Choroid plexus epithelial cell (primary cell): ENCODE measurements around the gene CD247.

ENCODE experiments used
- DNase-seq: peaks from one replicate; pipeline ENCODE4 v3.0.0-alpha.2; 2010; ENCODE audit warnings: low read depth
- H3K4me3 ChIP-seq: 2 replicates; pipeline ENCODE4 v1.5.1; 2011; ENCODE audit warnings: low read depth, mild to moderate bottlenecking, control low read depth, low read length, moderate library complexity
- CTCF ChIP-seq: conservative IDR thresholded peaks from 2 replicates; pipeline ENCODE4 v1.5.1; 2011; ENCODE audit warnings: low read depth, mild to moderate bottlenecking, control low read depth, inconsistent platforms, low read length, moderate library complexity

The CD247 gene

DNA sequence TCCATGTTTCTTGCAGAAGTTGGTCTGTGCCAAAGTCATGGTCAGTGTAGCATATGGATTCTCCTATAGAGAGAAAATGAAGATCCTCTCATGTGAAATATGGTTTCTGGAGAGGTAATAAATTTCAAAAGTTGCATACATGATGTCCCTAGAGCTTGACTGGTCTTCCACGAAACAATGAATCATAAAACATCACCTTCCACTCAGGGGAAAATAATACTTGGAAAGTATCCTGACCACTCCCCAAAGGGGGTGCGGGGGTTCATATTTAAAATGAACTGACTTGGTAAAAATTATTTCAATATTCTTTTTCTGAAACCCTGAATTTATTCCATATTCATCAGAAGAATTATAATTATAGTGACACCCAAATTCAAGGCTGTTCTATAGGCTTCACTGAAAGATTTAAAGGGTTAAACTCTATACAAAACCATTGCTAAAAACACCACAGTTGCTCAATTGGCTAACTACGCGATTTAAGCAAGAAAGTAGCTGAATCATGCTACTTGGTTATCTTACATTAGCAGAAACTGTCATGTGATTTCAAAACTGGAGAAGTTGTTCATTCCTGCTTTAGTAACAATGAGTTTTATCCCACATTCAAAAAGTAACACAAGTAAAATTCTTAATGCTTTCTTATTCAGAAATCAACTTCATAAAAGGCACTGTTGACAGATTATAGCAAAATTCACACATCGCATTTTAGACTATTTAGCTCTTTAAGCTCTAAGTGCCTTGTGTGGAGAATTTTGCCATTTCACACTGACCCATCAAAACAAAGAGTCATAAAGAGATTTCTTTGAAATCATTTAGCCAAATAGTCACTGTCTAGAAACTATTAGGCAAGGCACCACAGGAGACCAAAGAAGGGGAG is 30.0 kb upstream of the CD247 start:
- TF ChIP-seq CTCF = no peak
- DNase-seq = peak; percentile 88

GRCh38 chr1:167546935-167547334 is 28.6 kb upstream of the CD247 start:
- H3K4me3 ChIP-seq = no peak overlapping the region
- no peak for TF ChIP-seq CTCF
- DNase-seq = no peak

More for the DNA sequence above, 30.0 kb upstream of the CD247 start:
- no peak overlapping the region for H3K4me3 ChIP-seq

DNA sequence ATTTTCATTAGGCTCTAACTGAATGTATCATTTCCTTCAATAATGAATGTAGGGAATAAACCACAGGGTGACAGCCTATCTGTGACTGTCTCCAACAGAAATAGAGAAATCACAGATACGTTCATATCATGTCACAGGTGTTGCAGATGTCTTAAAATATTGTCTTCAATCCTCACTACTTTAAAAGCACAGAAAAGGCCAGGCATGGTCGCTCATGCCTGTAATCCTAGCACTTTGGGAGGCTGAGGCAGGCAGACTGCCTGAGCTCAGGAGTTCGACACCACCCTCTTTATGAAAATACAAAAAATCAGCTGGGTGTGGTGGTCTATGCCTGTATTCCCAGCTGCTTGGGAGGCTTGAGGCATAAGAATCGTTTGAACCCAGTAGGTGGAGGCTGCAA is 27.0 kb upstream of the CD247 start:
- DNase-seq = no peak
- TF ChIP-seq CTCF = no peak
- no peak overlapping the region for H3K4me3 ChIP-seq

DNA sequence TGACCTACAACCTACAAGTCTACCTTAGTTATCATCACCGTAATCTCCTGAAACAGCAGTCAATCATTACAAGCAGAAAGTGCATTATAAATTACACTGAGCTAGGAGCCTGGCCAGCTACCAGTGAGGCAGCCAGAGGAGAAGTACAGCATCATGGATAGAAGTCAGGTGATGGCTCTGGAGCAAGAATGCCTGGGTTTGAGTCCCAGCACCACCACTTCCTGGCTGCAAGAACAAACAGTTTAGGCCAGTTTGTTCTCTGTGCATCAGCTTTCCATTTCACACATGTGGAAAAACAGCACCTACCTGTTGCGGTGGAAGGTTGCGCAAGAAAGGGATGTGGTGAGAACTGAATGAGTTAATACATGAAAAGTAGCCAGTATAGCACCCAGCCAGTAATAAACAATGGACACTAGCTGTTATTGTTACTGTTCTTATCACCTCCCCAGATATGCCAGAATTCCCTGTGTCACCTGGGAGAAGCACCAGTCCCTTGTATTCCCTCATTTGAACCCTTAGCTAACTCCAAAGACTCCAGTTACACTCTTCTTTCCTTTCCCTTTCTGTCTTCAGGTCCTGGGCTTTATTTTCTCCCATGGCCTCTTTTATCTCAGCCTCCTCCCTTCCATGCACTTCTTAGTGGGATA is 26.2 kb upstream of the CD247 start:
- TF ChIP-seq CTCF = no peak
- no peak overlapping the region for H3K4me3 ChIP-seq
- DNase-seq = no peak

GRCh38 chr1:167543199-167543990 is 25.1 kb upstream of the CD247 start:
- TF ChIP-seq CTCF = no peak
- DNase-seq = no peak
- no peak overlapping the region for H3K4me3 ChIP-seq

- no peak overlapping the region for H3K4me3 ChIP-seq
- no peak for TF ChIP-seq CTCF
- DNase-seq = no peak
Observed at GRCh38 chr1:167542109-167543032, 24.0 kb upstream of the CD247 start.
